Measurements from ENCODE around the gene SYNE1. TPM values are rescaled to one million over a fixed set of nuclear protein-coding genes. Genes with fewer than 3 reads are reported as not detected.

SYNE1 gene
- total and polyA plus RNA-seq, 2 of the 8 experiments (the other 6 are each of a cell fraction or from before 2014, with no cell fraction given): 2.8 to 5.5 TPM

- H3K9ac ChIP-seq (replicated peaks in 1 of 4; ENCODE audit: extremely low read depth in 1 of 4, low read depth in 3 of 4, low read length in 3 of 4): peak overlapping the region in 3 of 4 experiments; percentile 35 to 59 (median 47); a peak in 5 of 7 replicates
- H2BK20ac ChIP-seq (ENCODE audit: low read length): no peak overlapping the region
- peak overlapping the region; percentile 76 for H2BK120ac ChIP-seq (replicated peaks; ENCODE audit: low read depth, low read length)
- no peaks in the 10 kb centered on the region for H3K36me3 ChIP-seq (ENCODE audit: control insufficient read depth in 2 of 4, insufficient read depth in 4 of 4, low read length in 3 of 4)
- H3K23ac ChIP-seq (ENCODE audit: insufficient read length): no peak overlapping the region
- FAIRE-seq (no peak), DNase-seq (ENCODE audit: low read depth in 1 of 2, low spot score in 2 of 2) (peak; percentile 65 to 88)
- no peak overlapping the region for H3K4ac ChIP-seq (replicated peaks; ENCODE audit: insufficient read length, low read depth, low read length)
- H4K20me1 ChIP-seq (replicated peaks in 1 of 2; ENCODE audit: control insufficient read depth in 1 of 2, insufficient read depth in 2 of 2, low read length in 2 of 2): no peaks in the 10 kb centered on the region
- H3K79me1 ChIP-seq (ENCODE audit: low read depth, low read length): no peaks in the 10 kb centered on the region
- H3K4me1 ChIP-seq (replicated peaks in 1 of 4; ENCODE audit: control insufficient read depth in 3 of 4, insufficient read depth in 4 of 4, low read length in 3 of 4): peaks cover 0 to 5% (median 1%) of the 10 kb centered on the region in 4 experiments; a peak in 1 of 7 replicates
- no peak overlapping the region for H2BK15ac ChIP-seq (ENCODE audit: low read length)
- ChIA-PET POLR2A (ENCODE audit: partially characterized antibody) (interaction anchor here (0.6 to 1.4 kb wide), 2 partner anchors 10 to 172 kb away, joined by 5 to 6 read pairs; no protein-coding TSS in a partner anchor), CTCF (ENCODE audit: partially characterized antibody) (interaction anchor here (0.6 to 3.0 kb wide), 27 partner anchors 9 to 895 kb away, joined by 3 to 22 read pairs (median 4); no protein-coding TSS in a partner anchor)
- H4K5ac ChIP-seq (ENCODE audit: insufficient read length, low read depth, low read length): peak overlapping the region; percentile 87
- H3K27ac ChIP-seq (ENCODE audit: low read depth, low read length): no peak overlapping the region
- H4K8ac ChIP-seq (ENCODE audit: extremely low read depth, insufficient read depth, low read length): peak overlapping the region; percentile 84; the same call in 1 of the 2 replicates
- H3K14ac ChIP-seq (ENCODE audit: insufficient read length): peak overlapping the region; percentile 20
- peak overlapping the region; percentile 19; the same call in 1 of the 2 replicates for H2BK5ac ChIP-seq (ENCODE audit: low read depth, low read length)
- H3K4me3 ChIP-seq (ENCODE audit: extremely low read depth in 1 of 4, insufficient read depth in 2 of 4, low read depth in 3 of 4, low read length in 4 of 4): peak overlapping the region; percentile 71 to 80 (median 76)
- no peaks in the 10 kb centered on the region for H3K23me2 ChIP-seq (ENCODE audit: low read depth, low read length)
- H3K18ac ChIP-seq (ENCODE audit: extremely low read depth, low read length): no peak overlapping the region; the same call in 1 of the 2 replicates
- H3K56ac ChIP-seq (replicated peaks; ENCODE audit: insufficient read length, low read depth, low read length): no peak overlapping the region
- H3K9me3 ChIP-seq (ENCODE audit: insufficient read depth in 2 of 2, low read depth in 1 of 2, low read length in 1 of 2): no peaks in the 10 kb centered on the region
- H2AK5ac ChIP-seq (ENCODE audit: low read depth, low read length): no peak overlapping the region
- peak overlapping the region; percentile 95 for H2AFZ ChIP-seq (ENCODE audit: low read length)
- WGBS, 2 experiments (ENCODE audit: extremely low coverage in 1 of 2, insufficient coverage in 1 of 2, insufficient read length in 1 of 2, insufficient replicate concordance in 2 of 2, low coverage in 1 of 2, low lambda C conversion rate in 2 of 2, missing lambda C conversion rate in 1 of 2): 1% methylated on average over 42 of the region's 44 CpGs; no CpG with 5 or more reads in 1 of the 2 experiments
- H3K4me2 ChIP-seq (ENCODE audit: insufficient read depth in 1 of 2, low read depth in 2 of 2, low read length in 2 of 2): peak overlapping the region; percentile 75 to 80
- peak overlapping the region; percentile 72 for H4K91ac ChIP-seq (replicated peaks; ENCODE audit: insufficient read length, low read length)
- no peak overlapping the region for H2BK12ac ChIP-seq (ENCODE audit: low read depth, low read length)
- no peaks in the 10 kb centered on the region for H3K27me3 ChIP-seq (replicated peaks in 1 of 4; ENCODE audit: control insufficient read depth in 3 of 4, extremely low read depth in 1 of 4, insufficient read depth in 3 of 4, low read length in 3 of 4)
- no peaks in the 10 kb centered on the region for H3K79me2 ChIP-seq (ENCODE audit: control insufficient read depth in 1 of 2, insufficient read depth in 2 of 2, low read length in 2 of 2)
- TF ChIP-seq SAP30 (IDR thresholded peaks at IDR 0.05; ENCODE audit: insufficient read depth, insufficient replicate concordance, low read length) (no peak), SP4 (IDR thresholded peaks at IDR 0.05; ENCODE audit: low read length) (no peak), SP2 (IDR thresholded peaks at IDR 0.05; ENCODE audit: low read length) (no peak), E2F6 (IDR thresholded peaks at IDR 0.05) (peak; percentile 42; the same call in 1 of the 2 replicates), EGR1 (IDR thresholded peaks at IDR 0.05; ENCODE audit: borderline replicate concordance, low read depth, low read length) (no peak), JUND (IDR thresholded peaks at IDR 0.05; ENCODE audit: low read length) (no peak), ZNF274 (IDR thresholded peaks at IDR 0.05; ENCODE audit: borderline replicate concordance, extremely low read depth, low read length) (no peak), TAF1 (IDR thresholded peaks at IDR 0.05; ENCODE audit: low read depth, low read length) (peak; percentile 71), TAF7 (optimal IDR thresholded peaks at IDR 0.05; ENCODE audit: borderline replicate concordance, low read depth, low read length) (peak; percentile 72), HDAC6 (IDR thresholded peaks at IDR 0.05; ENCODE audit: low read depth, low read length) (no peak), SIRT6 (IDR thresholded peaks at IDR 0.05; ENCODE audit: low read length) (no peak), CEBPB (IDR thresholded peaks at IDR 0.05; ENCODE audit: low read depth, low read length) (no peak)
Observed at GRCh38 chr6:152301765-152302568, 335.2 kb downstream of the SYNE1 start.

All from H1 (cell line).